AG04450 (cell line): ENCODE data around the gene USO1. TPM values are rescaled to one million over a fixed set of nuclear protein-coding genes. Genes with fewer than 3 reads are reported as not detected.
"Not testable (repeated sequence)": the region's sequence is repeated elsewhere in the genome, so short reads cannot be mapped to it uniquely, and the experiment has no call there.

ENCODE experiments used
- CTCF ChIA-PET: fragments of 300-600, 350-600 bp; formaldehyde crosslinking; extraction: SDS; loops from one replicate; lab custom pipeline; 2022; ENCODE audit warnings: antibody characterized with exemption, inconsistent platforms; lab: Charles Lee
- POLR2A ChIA-PET: fragments of 350-600 bp; formaldehyde crosslinking; extraction: SDS; loops from one replicate; lab custom pipeline; 2021; ENCODE audit warnings: antibody characterized with exemption, inconsistent platforms; lab: Yijun Ruan, JAX
- DNase-seq: peaks from one replicate; pipeline ENCODE4 v3.0.0-alpha.2; 2011; ENCODE audit warnings: low read depth, low spot score
- H3K27ac ChIP-seq: one replicate; pipeline ENCODE4 v1.5.1; 2012; ENCODE audit warnings: low read depth, low read length, control low read depth
- H3K27me3 ChIP-seq: one replicate; pipeline ENCODE4 v1.6.0; 2012; ENCODE audit warnings: low read length; ENCODE audit not compliant: control insufficient read depth, insufficient read depth
- H3K4me3 ChIP-seq: 2 replicates; pipeline ENCODE4 v1.5.1; 2011; ENCODE audit warnings: mild to moderate bottlenecking, low read depth, low read length, control low read depth
- H3K9me3 ChIP-seq: 2 replicates; pipeline ENCODE4 v1.5.1; 2012; ENCODE audit warnings: low read length; ENCODE audit not compliant: control insufficient read depth, insufficient read depth
- polyA plus RNA-seq: library from polyadenylated mRNA; depleted of rRNA; stranded (reverse); fragments of >200 nt; gene quantifications from 2 replicates; pipeline ENCODE4 v1.2.3, GENCODE V29; 2011
- TF ChIP-seq, protein P1 (sequence below): IDR thresholded peaks from 2 replicates; pipeline ENCODE4 v1.5.1; 2011; ENCODE audit warnings: low read depth, low read length, control low read depth, inconsistent platforms

USO1 gene
- polyA plus RNA-seq, 1 experiment, result 142 TPM

DNA sequence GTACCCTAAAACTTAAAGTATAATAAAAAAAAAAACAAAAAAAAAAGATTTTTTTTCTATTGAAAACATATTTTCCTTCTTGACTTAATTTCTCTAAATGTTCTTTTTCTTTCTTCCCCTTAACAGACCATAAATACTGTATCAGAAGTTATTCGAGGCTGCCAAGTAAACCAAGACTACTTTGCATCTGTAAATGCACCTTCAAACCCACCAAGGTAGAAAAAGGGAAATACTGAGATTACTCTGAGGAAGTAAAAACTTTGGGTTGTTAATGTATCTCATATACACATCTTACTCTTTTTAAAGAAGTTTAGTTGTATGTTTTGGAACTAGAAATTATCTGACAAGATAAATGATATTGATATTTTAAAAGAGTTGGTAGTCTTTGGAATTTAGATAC is 65.6 kb downstream of the USO1 start:
- CTCF ChIA-PET, result no interaction called here
- H3K27ac ChIP-seq, result no peak overlapping the region
- DNase-seq, result no peak
- no peaks in the 10 kb centered on the region for H3K9me3 ChIP-seq
- TF ChIP-seq, protein P1, sequence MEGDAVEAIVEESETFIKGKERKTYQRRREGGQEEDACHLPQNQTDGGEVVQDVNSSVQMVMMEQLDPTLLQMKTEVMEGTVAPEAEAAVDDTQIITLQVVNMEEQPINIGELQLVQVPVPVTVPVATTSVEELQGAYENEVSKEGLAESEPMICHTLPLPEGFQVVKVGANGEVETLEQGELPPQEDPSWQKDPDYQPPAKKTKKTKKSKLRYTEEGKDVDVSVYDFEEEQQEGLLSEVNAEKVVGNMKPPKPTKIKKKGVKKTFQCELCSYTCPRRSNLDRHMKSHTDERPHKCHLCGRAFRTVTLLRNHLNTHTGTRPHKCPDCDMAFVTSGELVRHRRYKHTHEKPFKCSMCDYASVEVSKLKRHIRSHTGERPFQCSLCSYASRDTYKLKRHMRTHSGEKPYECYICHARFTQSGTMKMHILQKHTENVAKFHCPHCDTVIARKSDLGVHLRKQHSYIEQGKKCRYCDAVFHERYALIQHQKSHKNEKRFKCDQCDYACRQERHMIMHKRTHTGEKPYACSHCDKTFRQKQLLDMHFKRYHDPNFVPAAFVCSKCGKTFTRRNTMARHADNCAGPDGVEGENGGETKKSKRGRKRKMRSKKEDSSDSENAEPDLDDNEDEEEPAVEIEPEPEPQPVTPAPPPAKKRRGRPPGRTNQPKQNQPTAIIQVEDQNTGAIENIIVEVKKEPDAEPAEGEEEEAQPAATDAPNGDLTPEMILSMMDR, result no peak
- H3K27me3 ChIP-seq, result no peaks in the 10 kb centered on the region
- no peak overlapping the region for H3K4me3 ChIP-seq
- POLR2A ChIA-PET, result no interaction called here

DNA sequence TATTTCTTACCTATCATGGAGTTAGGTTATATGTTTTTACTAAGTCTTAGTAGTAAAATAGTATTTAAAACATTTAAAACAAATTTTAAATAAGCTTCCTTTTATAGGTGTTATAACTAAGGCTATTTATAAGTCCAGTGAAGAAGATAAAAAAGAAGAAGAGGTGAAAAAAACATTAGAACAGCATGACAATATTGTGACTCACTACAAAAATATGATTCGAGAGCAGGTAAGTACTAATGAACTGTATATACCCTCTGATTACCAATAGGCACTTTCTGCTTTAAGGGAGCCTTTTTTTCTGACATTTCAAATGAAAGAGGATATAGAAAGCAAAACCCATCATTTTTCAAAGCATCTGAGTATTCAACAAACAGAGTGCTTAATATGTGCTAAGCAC is 76.6 kb downstream of the USO1 start:
- CTCF ChIA-PET, result interaction anchor here (1.2 kb wide), 1 partner anchor 9 kb away, joined by 4 read pairs; no protein-coding TSS in a partner anchor
- no peaks in the 10 kb centered on the region for H3K27me3 ChIP-seq
- no peak for DNase-seq

DNA sequence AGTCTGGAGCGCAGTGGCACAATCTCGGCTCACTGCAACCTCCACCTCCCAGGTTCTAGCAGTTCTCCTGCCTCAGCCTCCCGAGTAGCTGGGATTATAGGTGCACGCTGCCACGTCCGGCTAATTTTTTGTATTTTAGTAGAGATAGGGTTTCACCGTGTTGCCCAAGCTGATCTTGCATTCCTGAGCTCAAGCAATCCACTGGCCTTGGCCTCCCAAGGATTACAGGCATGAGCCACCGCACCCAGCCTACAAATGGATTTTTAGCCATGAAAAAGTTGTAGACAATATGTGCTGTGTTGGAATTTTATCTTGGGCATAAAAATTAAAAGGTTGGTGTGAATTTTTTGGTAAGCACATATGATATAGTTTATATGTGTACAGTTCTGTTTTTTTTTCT is 81.7 kb downstream of the USO1 start:
- H3K27ac ChIP-seq, POLR2A ChIA-PET, H3K9me3 ChIP-seq, DNase-seq, H3K4me3 ChIP-seq, H3K27me3 ChIP-seq: not testable (repeated sequence)
- CTCF ChIA-PET, result interaction anchor here (0.6 to 2.9 kb wide), 3 partner anchors 11 to 42 kb away, joined by 3 to 9 read pairs (median 3); no protein-coding TSS in a partner anchor

More for the DNA sequence above, 76.6 kb downstream of the USO1 start:
- POLR2A ChIA-PET, result no interaction called here
- no peaks in the 10 kb centered on the region for H3K9me3 ChIP-seq
- H3K27ac ChIP-seq, result no peak overlapping the region
- H3K4me3 ChIP-seq, result no peak overlapping the region
- TF ChIP-seq, protein P1, result no peak

DNA sequence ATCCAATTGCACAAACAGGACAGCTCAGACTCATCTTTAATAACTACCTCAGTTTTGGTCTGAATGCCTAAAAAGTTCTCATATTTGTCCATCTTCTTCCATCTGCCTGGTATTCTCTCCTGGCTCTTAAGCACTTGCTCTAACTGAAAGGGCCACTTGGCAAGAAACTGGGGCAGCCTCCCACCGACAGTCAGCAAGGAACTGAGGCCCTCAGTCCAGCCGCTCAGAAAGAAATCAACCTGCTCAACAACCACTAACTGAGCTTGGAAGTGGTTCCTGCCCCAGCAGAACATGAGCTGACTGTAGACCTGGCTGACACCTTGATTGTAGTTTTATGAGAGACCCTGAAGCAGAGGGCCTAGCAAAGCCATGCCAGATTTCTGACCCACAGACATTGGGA is 93.5 kb downstream of the USO1 start:
- DNase-seq, result no peak
- CTCF ChIA-PET, result no interaction called here
- H3K27me3 ChIP-seq, result no peaks in the 10 kb centered on the region
- H3K27ac ChIP-seq, result no peak overlapping the region
- TF ChIP-seq, protein P1, result no peak
- no peak overlapping the region for H3K4me3 ChIP-seq
- H3K9me3 ChIP-seq, result no peaks in the 10 kb centered on the region
- POLR2A ChIA-PET, result no interaction called here

DNA sequence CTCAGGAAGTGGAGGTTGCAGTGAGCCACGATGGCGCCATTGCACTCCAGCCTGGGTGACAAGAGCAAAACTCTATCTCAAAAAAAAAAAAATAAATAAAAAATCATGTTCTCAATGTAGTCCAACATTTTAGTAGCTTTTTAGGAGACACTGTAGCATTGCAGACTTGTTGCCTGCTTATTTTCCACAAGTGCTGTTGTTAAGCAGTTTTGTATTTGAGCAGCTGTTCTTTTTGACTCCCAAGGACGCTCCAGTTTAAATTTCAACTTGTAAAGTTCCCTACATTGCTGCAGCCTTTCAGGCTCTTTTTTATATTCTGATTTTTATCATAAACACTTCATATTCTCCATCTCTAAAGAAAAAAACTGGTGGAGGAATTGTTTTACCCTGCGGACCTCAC is 94.7 kb downstream of the USO1 start:
- CTCF ChIA-PET, result no interaction called here
- TF ChIP-seq, protein P1, result no peak

More for the DNA sequence above, 94.7 kb downstream of the USO1 start:
- Histone ChIP-seq H3K4me3 (no peak overlapping the region), H3K27ac (no peak overlapping the region), H3K9me3 (no peaks in the 10 kb centered on the region), H3K27me3 (no peaks in the 10 kb centered on the region)
- no peak for DNase-seq
- POLR2A ChIA-PET, result no interaction called here
